ENCODE data around the gene SLC35D3. TPM values are rescaled to one million over a fixed set of nuclear protein-coding genes. Genes with fewer than 3 reads are reported as not detected.

Gene SLC35D3
- total and polyA plus RNA-seq, 2 donors (not counting 3 experiments of a cell fraction or from before 2014, with no cell fraction given), result not detected

DNA sequence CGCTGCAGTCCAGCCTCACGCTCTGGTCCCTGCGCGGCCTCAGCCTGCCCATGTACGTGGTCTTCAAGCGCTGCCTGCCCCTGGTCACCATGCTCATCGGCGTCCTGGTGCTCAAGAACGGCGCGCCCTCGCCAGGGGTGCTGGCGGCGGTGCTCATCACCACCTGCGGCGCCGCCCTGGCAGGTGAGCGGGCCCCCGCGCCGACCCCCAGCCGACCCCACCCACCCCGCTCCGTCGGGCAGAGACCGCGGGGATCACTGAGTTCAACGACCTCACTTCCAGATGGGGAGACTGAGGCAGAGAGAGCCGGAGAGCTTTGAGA lies 545 bp downstream of the SLC35D3 start:
- H3K4me2 ChIP-seq (ENCODE audit: insufficient read depth, low read length), result peak overlapping the region; percentile 84
- intact Hi-C loops (cut with micrococcal nuclease) (loop anchor here (1.0 to 10.0 kb wide), 5 partner anchors 76 to 368 kb away; partner anchors contain the start of genes MAP3K5, MAP7 and PEX7), dilution Hi-C loops (cut with MboI; ENCODE audit: extremely low pct_ligation_motif_present, low sequenced_read_pairs) (no loop called here)
- H2AFZ ChIP-seq (ENCODE audit: low read depth, low read length), result peak overlapping the region; percentile 84
- TF ChIP-seq, protein P1, sequence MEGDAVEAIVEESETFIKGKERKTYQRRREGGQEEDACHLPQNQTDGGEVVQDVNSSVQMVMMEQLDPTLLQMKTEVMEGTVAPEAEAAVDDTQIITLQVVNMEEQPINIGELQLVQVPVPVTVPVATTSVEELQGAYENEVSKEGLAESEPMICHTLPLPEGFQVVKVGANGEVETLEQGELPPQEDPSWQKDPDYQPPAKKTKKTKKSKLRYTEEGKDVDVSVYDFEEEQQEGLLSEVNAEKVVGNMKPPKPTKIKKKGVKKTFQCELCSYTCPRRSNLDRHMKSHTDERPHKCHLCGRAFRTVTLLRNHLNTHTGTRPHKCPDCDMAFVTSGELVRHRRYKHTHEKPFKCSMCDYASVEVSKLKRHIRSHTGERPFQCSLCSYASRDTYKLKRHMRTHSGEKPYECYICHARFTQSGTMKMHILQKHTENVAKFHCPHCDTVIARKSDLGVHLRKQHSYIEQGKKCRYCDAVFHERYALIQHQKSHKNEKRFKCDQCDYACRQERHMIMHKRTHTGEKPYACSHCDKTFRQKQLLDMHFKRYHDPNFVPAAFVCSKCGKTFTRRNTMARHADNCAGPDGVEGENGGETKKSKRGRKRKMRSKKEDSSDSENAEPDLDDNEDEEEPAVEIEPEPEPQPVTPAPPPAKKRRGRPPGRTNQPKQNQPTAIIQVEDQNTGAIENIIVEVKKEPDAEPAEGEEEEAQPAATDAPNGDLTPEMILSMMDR (IDR thresholded peaks at IDR 0.05; ENCODE audit: extremely low read depth in 1 of 2, insufficient read depth in 1 of 2, low read depth in 1 of 2, low read length in 2 of 2), result no peak
- TF ChIP-seq POLR2AphosphoS5 (IDR thresholded peaks at IDR 0.05; ENCODE audit: insufficient read depth, low read depth, low read length) (no peak), FOS (IDR thresholded peaks at IDR 0.05; ENCODE audit: borderline replicate concordance, insufficient read depth, low read length) (no peak), JUN (IDR thresholded peaks at IDR 0.05; ENCODE audit: borderline replicate concordance, insufficient read depth, insufficient read length, low read depth) (no peak), POLR2A (IDR thresholded peaks at IDR 0.05; ENCODE audit: low read depth, low read length) (no peak), MYC (IDR thresholded peaks at IDR 0.05; ENCODE audit: low read depth, low read length) (no peak), MAX (IDR thresholded peaks at IDR 0.05; ENCODE audit: insufficient read depth, insufficient read length) (no peak)
- no peaks in the 10 kb centered on the region for H3K9me3 ChIP-seq (replicated peaks; ENCODE audit: control insufficient read depth, insufficient read depth, low read length)
- ChIA-PET POLR2A (no interaction called here), CTCF (interaction anchor here (1.0 to 2.2 kb wide), 4 partner anchors 9 to 278 kb away, joined by 3 to 7 read pairs (median 4); partner anchors contain the start of gene MAP3K5)
- H3K27me3 ChIP-seq (ENCODE audit: control insufficient read depth in 2 of 2, insufficient read depth in 2 of 2, low read length in 2 of 2), result peaks cover 32 to 53% of the 10 kb centered on the region in 2 experiments
- no peak overlapping the region for H3K27ac ChIP-seq (ENCODE audit: insufficient read depth, low read depth, low read length)
- peaks cover 23% of the 10 kb centered on the region for H3K4me1 ChIP-seq (ENCODE audit: control insufficient read depth, extremely low read depth, insufficient read depth, low read length)
- BruUV-seq (replicated peaks), result no TSS peak
- no peak overlapping the region for H3K9ac ChIP-seq (replicated peaks; ENCODE audit: extremely low read depth, insufficient read depth, low read length)
- peak overlapping the region in 2 of 3 experiments; percentile 33 to 50 for H3K4me3 ChIP-seq (replicated peaks in 1 of 3; ENCODE audit: insufficient read depth in 1 of 3, low read depth in 1 of 3, low read length in 3 of 3)
- no peaks in the 10 kb centered on the region for H3K36me3 ChIP-seq (ENCODE audit: control insufficient read depth in 2 of 2, extremely low read depth in 1 of 2, insufficient read depth in 2 of 2, low read length in 2 of 2)
- H4K20me1 ChIP-seq (replicated peaks; ENCODE audit: control insufficient read depth, extremely low read depth, insufficient read depth, low read length), result no peaks in the 10 kb centered on the region
- no peak for DNase-seq (ENCODE audit: low read depth, low spot score)
- H3K9me1 ChIP-seq (replicated peaks; ENCODE audit: control insufficient read depth, extremely low read depth, insufficient read depth, low read length), result no peaks in the 10 kb centered on the region
- H3K79me2 ChIP-seq (ENCODE audit: control insufficient read depth, insufficient read depth, low read length), result no peaks in the 10 kb centered on the region
- no peak for FAIRE-seq

All from endothelial cell of umbilical vein (primary cell).